Lower lobe of right lung (tissue), 2 donors: ENCODE measurements around the gene PLA2G7. TPM values are rescaled to one million over a fixed set of nuclear protein-coding genes. Genes with fewer than 3 reads are reported as not detected.
"Not testable (repeated sequence)": the region's sequence is repeated elsewhere in the genome, so short reads cannot be mapped to it uniquely, and the experiment has no call there.

Experiments used
- ATAC-seq, 2 donors: fragments of 200-7000 bp; cut with Tn5 transposase; one replicate each; pipeline ENCODE4 v1.9.1; 2020 to 2022; ENCODE audit warnings: mild to moderate bottlenecking in 2 of 2, moderate library complexity in 2 of 2
- DNase-seq: peaks from one replicate; pipeline ENCODE4 v3.0.0-alpha.2; 2020
- H3K27ac ChIP-seq: fragments of 200-600 bp; one replicate; pipeline ENCODE4 v1.8.0; 2022
- H3K27me3 ChIP-seq: fragments of 200-600 bp; one replicate; pipeline ENCODE4 v1.8.0; 2022; ENCODE audit warnings: low read depth
- H3K36me3 ChIP-seq: fragments of 200-600 bp; one replicate; pipeline ENCODE4 v1.8.0; 2022; ENCODE audit warnings: mild to moderate bottlenecking
- H3K4me1 ChIP-seq: fragments of 200-600 bp; one replicate; pipeline ENCODE4 v1.8.0; 2022
- H3K4me3 ChIP-seq: fragments of 200-600 bp; one replicate; pipeline ENCODE4 v1.8.0; 2022; ENCODE audit warnings: mild to moderate bottlenecking
- H3K9me3 ChIP-seq: fragments of 200-600 bp; one replicate; pipeline ENCODE4 v1.8.0; 2022
- CTCF ChIP-seq: fragments of 200-600 bp; IDR thresholded peaks from one replicate; pipeline ENCODE4 v1.8.0; 2022; ENCODE audit warnings: antibody characterized with exemption, mild to moderate bottlenecking
- intact Hi-C: fragments of 100-400 bp; cut with DNase I; formaldehyde crosslinking; loops from one replicate; pipeline ENCODE4 v1.11.0; 2022
- total RNA-seq: library from RNA; stranded (reverse); fragmentation: NEBNext Ultra II Directional; extraction: Animal tissue kit (Norgen Biotek cat#: 25700); gene quantifications from one replicate; pipeline ENCODE4 v1.2.1, GENCODE V29; 2021
- donor health status: DM: no; HTN: yes; CAD: no; lungs with severe emphysema.

PLA2G7 gene
- total RNA-seq, 1 donor from 2014 or later = 20.0 TPM

GRCh38 chr6:46745973-46746372 lies 10.8 kb upstream of the PLA2G7 start:
- Histone ChIP-seq H3K27ac (no peak overlapping the region), H3K4me1 (no peaks in the 10 kb centered on the region), H3K4me3 (no peak overlapping the region), H3K27me3 (no peaks in the 10 kb centered on the region), H3K36me3 (no peaks in the 10 kb centered on the region), H3K9me3 (no peaks in the 10 kb centered on the region)
- intact Hi-C loops = no loop called here
- ATAC-seq (no peak), DNase-seq (no peak)
- TF ChIP-seq CTCF = no peak

GRCh38 chr6:46744159-46744725 lies 9.1 kb upstream of the PLA2G7 start:
- DNase-seq, H3K9me3 ChIP-seq, H3K36me3 ChIP-seq, ATAC-seq, H3K27ac ChIP-seq, H3K4me1 ChIP-seq, H3K4me3 ChIP-seq, H3K27me3 ChIP-seq, intact Hi-C loops: not testable (repeated sequence)

- intact Hi-C loops = no loop called here
- no peak for TF ChIP-seq CTCF
- ATAC-seq = no peak
Measured at GRCh38 chr6:46743425-46744158, 8.4 kb upstream of the PLA2G7 start.

GRCh38 chr6:46741910-46742309 lies 6.7 kb upstream of the PLA2G7 start:
- no peak overlapping the region for H3K27ac ChIP-seq
- DNase-seq (no peak), ATAC-seq (no peak)
- no peaks in the 10 kb centered on the region for H3K4me1 ChIP-seq
- TF ChIP-seq CTCF = no peak
- H3K27me3 ChIP-seq = peaks cover 15% of the 10 kb centered on the region
- H3K36me3 ChIP-seq = no peaks in the 10 kb centered on the region
- intact Hi-C loops = no loop called here
- no peaks in the 10 kb centered on the region for H3K9me3 ChIP-seq
- H3K4me3 ChIP-seq = no peak overlapping the region

More at GRCh38 chr6:46743425-46744158, 8.4 kb upstream of the PLA2G7 start:
- no peaks in the 10 kb centered on the region for H3K27me3 ChIP-seq
- H3K4me1 ChIP-seq = no peaks in the 10 kb centered on the region
- no peak overlapping the region for H3K27ac ChIP-seq
- no peak for DNase-seq
- no peaks in the 10 kb centered on the region for H3K36me3 ChIP-seq
- no peak overlapping the region for H3K4me3 ChIP-seq
- no peaks in the 10 kb centered on the region for H3K9me3 ChIP-seq

GRCh38 chr6:46741482-46741881 lies 6.3 kb upstream of the PLA2G7 start:
- intact Hi-C loops = no loop called here
- no peak overlapping the region for H3K4me3 ChIP-seq
- no peak overlapping the region for H3K27ac ChIP-seq
- no peaks in the 10 kb centered on the region for H3K4me1 ChIP-seq
- no peaks in the 10 kb centered on the region for H3K9me3 ChIP-seq
- peaks cover 19% of the 10 kb centered on the region for H3K27me3 ChIP-seq
- ATAC-seq (no peak), DNase-seq (no peak)
- TF ChIP-seq CTCF = no peak
- no peaks in the 10 kb centered on the region for H3K36me3 ChIP-seq

GRCh38 chr6:46736906-46737305 lies 1.7 kb upstream of the PLA2G7 start:
- Histone ChIP-seq H3K36me3 (no peaks in the 10 kb centered on the region), H3K4me3 (no peak overlapping the region), H3K9me3 (no peaks in the 10 kb centered on the region), H3K27me3 (peaks cover 35% of the 10 kb centered on the region), H3K4me1 (peaks cover 13% of the 10 kb centered on the region), H3K27ac (no peak overlapping the region)
- intact Hi-C loops = no loop called here
- no peak for TF ChIP-seq CTCF
- ATAC-seq (no peak), DNase-seq (no peak)
